NAMALWA (cell line): ENCODE measurements around the gene TIGD4.

ENCODE experiments used
- DNase-seq: peaks from one replicate; pipeline ENCODE4 v3.0.0-alpha.2; 2015; ENCODE audit warnings: low spot score

Gene TIGD4

GRCh38 chr4:152719801-152720556 lies 59.6 kb downstream of the TIGD4 start:
- DNase-seq: no peak
